GM19438 (cell line): ENCODE data around the gene SPSB4.
"Not testable (repeated sequence)": the region's sequence is repeated elsewhere in the genome, so short reads cannot be mapped to it uniquely, and the experiment has no call there.

Experiments used
- ATAC-seq: cut with Tn5 transposase; IDR thresholded peaks from one replicate; pipeline ENCODE4 v1.9.1; 2021; ENCODE audit warnings: low read depth; ENCODE audit not compliant: unreplicated experiment

Gene SPSB4

GRCh38 chr3:141050576-141051442 lies at the start of gene SPSB4:
Gene SPSB4 (plus strand): TSS chr3:141051347. CDS start chr3:141066105, 14,758 bp downstream.
- no peak for ATAC-seq

- ATAC-seq = no peak
Measured at GRCh38 chr3:141006344-141006743, 44.8 kb upstream of the SPSB4 start.

GRCh38 chr3:141009496-141009895 lies 41.7 kb upstream of the SPSB4 start:
- ATAC-seq = no peak

GRCh38 chr3:141011232-141011996 lies 39.7 kb upstream of the SPSB4 start:
- ATAC-seq = no peak

- ATAC-seq = no peak
Measured at GRCh38 chr3:141011997-141012262, 39.2 kb upstream of the SPSB4 start.

GRCh38 chr3:141012571-141012970 lies 38.6 kb upstream of the SPSB4 start:
- no peak for ATAC-seq

GRCh38 chr3:141015481-141015880 lies 35.7 kb upstream of the SPSB4 start:
- no peak for ATAC-seq

GRCh38 chr3:141017366-141018322 lies 33.5 kb upstream of the SPSB4 start:
- ATAC-seq = not testable (repeated sequence)

GRCh38 chr3:141019244-141019643 lies 31.9 kb upstream of the SPSB4 start:
- ATAC-seq = no peak

GRCh38 chr3:141020143-141020830 lies 30.9 kb upstream of the SPSB4 start:
- no peak for ATAC-seq

GRCh38 chr3:141021261-141021660 lies 29.9 kb upstream of the SPSB4 start:
- ATAC-seq = no peak

- ATAC-seq = no peak
Measured at GRCh38 chr3:141030296-141030695, 20.9 kb upstream of the SPSB4 start.

GRCh38 chr3:141039589-141039988 lies 11.6 kb upstream of the SPSB4 start:
- ATAC-seq = no peak

- no peak for ATAC-seq
Measured at GRCh38 chr3:141044695-141045641, 6.2 kb upstream of the SPSB4 start.

GRCh38 chr3:141045849-141046248 lies 5.3 kb upstream of the SPSB4 start:
- ATAC-seq = no peak

GRCh38 chr3:141047168-141047567 lies 4.0 kb upstream of the SPSB4 start:
- no peak for ATAC-seq

GRCh38 chr3:141049681-141050080 lies 1.5 kb upstream of the SPSB4 start:
- ATAC-seq = no peak

GRCh38 chr3:141051443-141052200 lies 475 bp downstream of the SPSB4 start:
- no peak for ATAC-seq
